Astrocyte (in vitro differentiated cells and primary cell): Measurements from ENCODE around the gene ARL6IP4.

Source experiments
- EZH2 ChIP-seq: IDR thresholded peaks from 2 replicates; pipeline ENCODE4 v1.6.1; 2012; ENCODE audit warnings: mild to moderate bottlenecking, low read length, inconsistent platforms; ENCODE audit not compliant: insufficient read depth
- TF ChIP-seq, protein P1 (sequence below): IDR thresholded peaks from 2 replicates; pipeline ENCODE4 v1.5.1; 2011; ENCODE audit warnings: low read depth, mild to moderate bottlenecking, inconsistent platforms, low read length, moderate library complexity; ENCODE audit not compliant: insufficient read depth

GRCh38 chr12:122989874-122990419 is 9.5 kb downstream of the ARL6IP4 start:
- TF ChIP-seq, protein P1, sequence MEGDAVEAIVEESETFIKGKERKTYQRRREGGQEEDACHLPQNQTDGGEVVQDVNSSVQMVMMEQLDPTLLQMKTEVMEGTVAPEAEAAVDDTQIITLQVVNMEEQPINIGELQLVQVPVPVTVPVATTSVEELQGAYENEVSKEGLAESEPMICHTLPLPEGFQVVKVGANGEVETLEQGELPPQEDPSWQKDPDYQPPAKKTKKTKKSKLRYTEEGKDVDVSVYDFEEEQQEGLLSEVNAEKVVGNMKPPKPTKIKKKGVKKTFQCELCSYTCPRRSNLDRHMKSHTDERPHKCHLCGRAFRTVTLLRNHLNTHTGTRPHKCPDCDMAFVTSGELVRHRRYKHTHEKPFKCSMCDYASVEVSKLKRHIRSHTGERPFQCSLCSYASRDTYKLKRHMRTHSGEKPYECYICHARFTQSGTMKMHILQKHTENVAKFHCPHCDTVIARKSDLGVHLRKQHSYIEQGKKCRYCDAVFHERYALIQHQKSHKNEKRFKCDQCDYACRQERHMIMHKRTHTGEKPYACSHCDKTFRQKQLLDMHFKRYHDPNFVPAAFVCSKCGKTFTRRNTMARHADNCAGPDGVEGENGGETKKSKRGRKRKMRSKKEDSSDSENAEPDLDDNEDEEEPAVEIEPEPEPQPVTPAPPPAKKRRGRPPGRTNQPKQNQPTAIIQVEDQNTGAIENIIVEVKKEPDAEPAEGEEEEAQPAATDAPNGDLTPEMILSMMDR, result no peak
- no peak for TF ChIP-seq EZH2
